WTC11 (cell line): ENCODE measurements around the gene KEL. TPM values are rescaled to one million over a fixed set of nuclear protein-coding genes. Genes with fewer than 3 reads are reported as not detected.

ENCODE experiments used
- ATAC-seq: fragments of 200-7000 bp; cut with Tn5 transposase; 2 replicates; pipeline ENCODE4 v1.10.0; 2021; ENCODE audit warnings: mild to moderate bottlenecking, moderate library complexity
- CTCF ChIA-PET: fragments of 300-600 bp; sonication (Branson Sonifier 250); formaldehyde crosslinking; loops from one replicate; lab custom pipeline; 2021; ENCODE audit warnings: antibody characterized with exemption; lab: Charles Lee
- POLR2A ChIA-PET: fragments of 350-600 bp; sonication (Branson Sonifier 250); formaldehyde crosslinking; loops from one replicate; lab custom pipeline; 2021; ENCODE audit warnings: antibody characterized with exemption; lab: Charles Lee
- DNase-seq: peaks from one replicate; pipeline ENCODE4 v3.0.0; 2021; ENCODE audit warnings: low spot score
- H3K27ac Mint-ChIP-seq: 2 replicates; pipeline ENCODE4 v1.8.0; 2021; ENCODE audit warnings: mixed read lengths
- H3K27me3 Mint-ChIP-seq: 2 replicates; pipeline ENCODE4 v1.8.0; 2021; ENCODE audit warnings: low read depth, mild to moderate bottlenecking, moderate library complexity, mixed read lengths
- H3K36me3 Mint-ChIP-seq: 2 replicates; pipeline ENCODE4 v1.8.0; 2021; ENCODE audit warnings: mixed read lengths
- H3K4me1 Mint-ChIP-seq: 2 replicates; pipeline ENCODE4 v1.8.0; 2022; ENCODE audit warnings: mixed read lengths
- H3K4me3 Mint-ChIP-seq: 2 replicates; pipeline ENCODE4 v1.8.0; 2021; ENCODE audit warnings: mild to moderate bottlenecking, moderate library complexity, mixed read lengths
- H3K9me3 Mint-ChIP-seq: 2 replicates; pipeline ENCODE4 v1.8.0; 2021; ENCODE audit warnings: mixed read lengths
- AR ChIP-seq: fragments of 250-450 bp; sonication (Bioruptor Pico); IDR thresholded peaks from 2 replicates; pipeline ENCODE4 v1.9.0; 2021; ENCODE audit warnings: mild to moderate bottlenecking
- ATF6 ChIP-seq: sonication (generic); formaldehyde crosslinking; IDR thresholded peaks from 2 replicates; pipeline ENCODE4 v1.8.1; 2023; ENCODE audit warnings: mild to moderate bottlenecking, missing genetic modification reagents
- FOXJ3 ChIP-seq: sonication (generic); formaldehyde crosslinking; IDR thresholded peaks from 2 replicates; pipeline ENCODE4 v1.9.0; 2021; ENCODE audit warnings: missing genetic modification reagents, mild to moderate bottlenecking, borderline replicate concordance
- FOXP4 ChIP-seq: sonication (generic); formaldehyde crosslinking; IDR thresholded peaks from 2 replicates; pipeline ENCODE4 v1.8.0; 2022; ENCODE audit warnings: mild to moderate bottlenecking, missing genetic modification reagents
- JAZF1 ChIP-seq: fragments of 250-450 bp; sonication (Bioruptor Pico); IDR thresholded peaks from 2 replicates; pipeline ENCODE4 v1.9.0; 2021; ENCODE audit warnings: moderate library complexity, mild to moderate bottlenecking, inconsistent platforms
- MAX ChIP-seq: sonication (generic); formaldehyde crosslinking; IDR thresholded peaks from 2 replicates; pipeline ENCODE4 v1.8.0; 2022; ENCODE audit warnings: mild to moderate bottlenecking, missing genetic modification reagents
- NR1H2 ChIP-seq: sonication (generic); formaldehyde crosslinking; IDR thresholded peaks from 2 replicates; pipeline ENCODE4 v1.9.0; 2021; ENCODE audit warnings: mild to moderate bottlenecking, moderate library complexity, missing genetic modification reagents
- SMAD3 ChIP-seq: sonication (generic); formaldehyde crosslinking; IDR thresholded peaks from 2 replicates; pipeline ENCODE4 v1.8.0; 2022; ENCODE audit warnings: missing genetic modification reagents, mild to moderate bottlenecking, borderline replicate concordance
- SOX15 ChIP-seq: fragments of 250-450 bp; sonication (Bioruptor Pico); IDR thresholded peaks from 2 replicates; pipeline ENCODE4 v1.9.0; 2021; ENCODE audit warnings: mild to moderate bottlenecking
- USF1 ChIP-seq: sonication (generic); formaldehyde crosslinking; IDR thresholded peaks from 2 replicates; pipeline ENCODE4 v1.8.0; 2022; ENCODE audit warnings: mild to moderate bottlenecking, missing genetic modification reagents
- ZNF138 ChIP-seq: sonication (generic); formaldehyde crosslinking; conservative IDR thresholded peaks from 2 replicates; pipeline ENCODE4 v1.8.1; 2022; ENCODE audit warnings: mild to moderate bottlenecking, moderate library complexity, missing genetic modification reagents
- ZNF219 ChIP-seq: sonication (generic); formaldehyde crosslinking; IDR thresholded peaks from 2 replicates; pipeline ENCODE4 v1.8.0; 2023; ENCODE audit warnings: missing genetic modification reagents, mild to moderate bottlenecking, borderline replicate concordance
- ZNF263 ChIP-seq: sonication (generic); formaldehyde crosslinking; IDR thresholded peaks from 2 replicates; pipeline ENCODE4 v1.8.1; 2022; ENCODE audit warnings: low read depth, mild to moderate bottlenecking, moderate library complexity, missing genetic modification reagents
- ZNF425 ChIP-seq: fragments of 250-450 bp; sonication (Bioruptor Pico); conservative IDR thresholded peaks from 2 replicates; pipeline ENCODE4 v1.9.0; 2021; ENCODE audit warnings: mild to moderate bottlenecking
- total RNA-seq: library from RNA; stranded (reverse); gene quantifications from 3 replicates; pipeline ENCODE4 v1.2.3, GENCODE V29; 2021

Gene KEL
- total RNA-seq, 1 experiment from 2014 or later = 0.87 TPM

GRCh38 chr7:142910031-142910433 is 52.1 kb downstream of the KEL start (continued):
- TF ChIP-seq JAZF1 (CRISPR knock-in tag) (no peak), ZNF219 (no peak), FOXJ3 (CRISPR knock-in tag) (no peak), SMAD3 (CRISPR knock-in tag) (no peak)
- TF ChIP-seq, all 79 proteins: peak for 0

- Mint-ChIP-seq H3K27ac (no peak overlapping the region), H3K4me3 (no peak overlapping the region), H3K36me3 (peaks cover 25% of the 10 kb centered on the region), H3K27me3 (peaks cover 3% of the 10 kb centered on the region; the same call in 1 of the 2 replicates), H3K4me1 (0 out of 2 replicates have a peak, but pooled peaks cover 2% of the 10 kb centered on the region), H3K9me3 (peaks cover 30% of the 10 kb centered on the region)
- TF ChIP-seq ZNF219 (no peak), USF1 (CRISPR knock-in tag) (no peak), NR1H2 (CRISPR knock-in tag) (no peak), ZNF263 (CRISPR knock-in tag) (no peak), ZNF138 (CRISPR knock-in tag) (no peak), AR (CRISPR knock-in tag) (no peak), ZNF425 (CRISPR knock-in tag) (no peak), ATF6 (CRISPR knock-in tag) (no peak), MAX (CRISPR knock-in tag) (no peak), FOXP4 (no peak), SOX15 (CRISPR knock-in tag) (no peak)
- ChIA-PET POLR2A (no interaction called here), CTCF (interaction anchor here (0.7 to 2.4 kb wide), 20 partner anchors 10 to 306 kb away, joined by 3 to 12 read pairs (median 4); partner anchors contain the start of genes LLCFC1 and TRPV6)
- DNase-seq = no peak
- peak; percentile 98 for ATAC-seq
These were observed 53.0 kb downstream of the KEL start for GRCh38 chr7:142908921-142909890.
